Measurements from ENCODE around the gene TMED7. TPM values are rescaled to one million over a fixed set of nuclear protein-coding genes. Genes with fewer than 3 reads are reported as not detected.

Gene TMED7
- total RNA-seq, 1 donor from 2014 or later: 89.9 TPM

- Mint-ChIP-seq H3K9me3 (ENCODE audit: unreplicated experiment) (no peaks in the 10 kb centered on the region), H3K27ac (ENCODE audit: unreplicated experiment) (peak overlapping the region; percentile 68), H3K27me3 (ENCODE audit: unreplicated experiment) (no peaks in the 10 kb centered on the region), H3K4me1 (ENCODE audit: unreplicated experiment) (peaks cover 21% of the 10 kb centered on the region), H3K36me3 (ENCODE audit: low read depth, unreplicated experiment) (peaks cover 9% of the 10 kb centered on the region), H3K4me3 (ENCODE audit: unreplicated experiment) (peak overlapping the region; percentile 27)
- TF ChIP-seq, protein P1, sequence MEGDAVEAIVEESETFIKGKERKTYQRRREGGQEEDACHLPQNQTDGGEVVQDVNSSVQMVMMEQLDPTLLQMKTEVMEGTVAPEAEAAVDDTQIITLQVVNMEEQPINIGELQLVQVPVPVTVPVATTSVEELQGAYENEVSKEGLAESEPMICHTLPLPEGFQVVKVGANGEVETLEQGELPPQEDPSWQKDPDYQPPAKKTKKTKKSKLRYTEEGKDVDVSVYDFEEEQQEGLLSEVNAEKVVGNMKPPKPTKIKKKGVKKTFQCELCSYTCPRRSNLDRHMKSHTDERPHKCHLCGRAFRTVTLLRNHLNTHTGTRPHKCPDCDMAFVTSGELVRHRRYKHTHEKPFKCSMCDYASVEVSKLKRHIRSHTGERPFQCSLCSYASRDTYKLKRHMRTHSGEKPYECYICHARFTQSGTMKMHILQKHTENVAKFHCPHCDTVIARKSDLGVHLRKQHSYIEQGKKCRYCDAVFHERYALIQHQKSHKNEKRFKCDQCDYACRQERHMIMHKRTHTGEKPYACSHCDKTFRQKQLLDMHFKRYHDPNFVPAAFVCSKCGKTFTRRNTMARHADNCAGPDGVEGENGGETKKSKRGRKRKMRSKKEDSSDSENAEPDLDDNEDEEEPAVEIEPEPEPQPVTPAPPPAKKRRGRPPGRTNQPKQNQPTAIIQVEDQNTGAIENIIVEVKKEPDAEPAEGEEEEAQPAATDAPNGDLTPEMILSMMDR (IDR thresholded peaks at IDR 0.05; ENCODE audit: unreplicated experiment): no peak
- no peak for DNase-seq (ENCODE audit: low spot score)
These were observed 4.4 kb downstream of the TMED7 start for GRCh38 chr5:115621365-115621900.

DNA sequence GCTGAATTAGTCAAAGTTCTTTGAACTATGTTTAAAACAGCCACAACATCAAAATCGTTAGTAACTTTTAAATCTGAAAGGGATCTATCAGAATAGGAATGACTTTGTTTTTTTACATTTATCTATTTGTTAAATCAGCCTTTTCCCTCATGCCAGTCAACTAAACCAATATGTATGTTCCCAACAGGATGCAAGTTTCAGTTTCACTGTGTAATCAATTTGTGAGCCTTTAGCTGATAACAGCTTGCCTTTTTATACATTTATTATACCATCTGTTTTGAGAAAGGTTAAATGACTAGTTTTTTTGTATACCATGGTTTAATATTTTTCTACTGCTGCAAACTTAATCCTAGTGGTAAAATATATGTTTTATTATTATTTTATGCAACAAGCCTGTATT, 8.9 kb downstream of the TMED7 start:
- DNase-seq (ENCODE audit: low spot score): no peak
- Mint-ChIP-seq H3K9me3 (ENCODE audit: unreplicated experiment) (no peaks in the 10 kb centered on the region), H3K4me1 (ENCODE audit: unreplicated experiment) (peaks cover 10% of the 10 kb centered on the region), H3K27me3 (ENCODE audit: unreplicated experiment) (no peaks in the 10 kb centered on the region), H3K36me3 (ENCODE audit: low read depth, unreplicated experiment) (peaks cover 12% of the 10 kb centered on the region), H3K4me3 (ENCODE audit: unreplicated experiment) (no peak overlapping the region), H3K27ac (ENCODE audit: unreplicated experiment) (no peak overlapping the region)
- TF ChIP-seq, protein P1 (IDR thresholded peaks at IDR 0.05; ENCODE audit: unreplicated experiment): no peak

- no peak for DNase-seq (ENCODE audit: low spot score)
- H3K27me3 Mint-ChIP-seq (ENCODE audit: unreplicated experiment): no peaks in the 10 kb centered on the region
- no peak overlapping the region for H3K4me3 Mint-ChIP-seq (ENCODE audit: unreplicated experiment)
- peaks cover 12% of the 10 kb centered on the region for H3K36me3 Mint-ChIP-seq (ENCODE audit: low read depth, unreplicated experiment)
- H3K4me1 Mint-ChIP-seq (ENCODE audit: unreplicated experiment): peaks cover 8% of the 10 kb centered on the region
- no peaks in the 10 kb centered on the region for H3K9me3 Mint-ChIP-seq (ENCODE audit: unreplicated experiment)
- no peak overlapping the region for H3K27ac Mint-ChIP-seq (ENCODE audit: unreplicated experiment)
- TF ChIP-seq, protein P1 (IDR thresholded peaks at IDR 0.05; ENCODE audit: unreplicated experiment): no peak
These were observed 9.4 kb downstream of the TMED7 start for GRCh38 chr5:115616472-115616871.

DNA sequence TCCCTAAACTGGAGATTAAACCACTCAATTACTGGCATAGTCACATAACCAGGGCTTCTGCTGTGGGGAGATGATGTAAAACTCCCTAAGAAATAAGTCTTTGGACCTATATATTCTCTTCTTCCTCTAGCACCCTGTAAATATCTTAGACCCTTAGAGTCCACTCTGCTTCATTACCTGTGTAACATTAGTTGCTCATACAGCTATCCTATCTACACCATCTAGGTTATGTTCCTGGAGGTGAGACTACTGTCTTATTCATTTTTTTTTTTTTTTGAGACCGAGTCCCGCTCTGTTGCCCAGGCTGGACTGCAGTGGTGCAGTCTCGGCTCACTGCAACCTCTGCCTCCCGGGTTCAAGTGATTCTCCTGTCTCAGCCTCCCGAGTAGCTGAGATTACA, 14.0 kb downstream of the TMED7 start:
- no peaks in the 10 kb centered on the region for H3K9me3 Mint-ChIP-seq (ENCODE audit: unreplicated experiment)
- H3K4me3 Mint-ChIP-seq (ENCODE audit: unreplicated experiment): no peak overlapping the region
- TF ChIP-seq, protein P1 (IDR thresholded peaks at IDR 0.05; ENCODE audit: unreplicated experiment): no peak
- peaks cover 5% of the 10 kb centered on the region for H3K36me3 Mint-ChIP-seq (ENCODE audit: low read depth, unreplicated experiment)
- H3K4me1 Mint-ChIP-seq (ENCODE audit: unreplicated experiment): no peaks in the 10 kb centered on the region
- H3K27ac Mint-ChIP-seq (ENCODE audit: unreplicated experiment): no peak overlapping the region
- no peak for DNase-seq (ENCODE audit: low spot score)
- H3K27me3 Mint-ChIP-seq (ENCODE audit: unreplicated experiment): no peaks in the 10 kb centered on the region

- Mint-ChIP-seq H3K36me3 (ENCODE audit: low read depth, unreplicated experiment) (no peaks in the 10 kb centered on the region), H3K4me3 (ENCODE audit: unreplicated experiment) (no peak overlapping the region), H3K4me1 (ENCODE audit: unreplicated experiment) (peaks cover 7% of the 10 kb centered on the region), H3K9me3 (ENCODE audit: unreplicated experiment) (no peaks in the 10 kb centered on the region), H3K27ac (ENCODE audit: unreplicated experiment) (no peak overlapping the region), H3K27me3 (ENCODE audit: unreplicated experiment) (no peaks in the 10 kb centered on the region)
- TF ChIP-seq, protein P1 (IDR thresholded peaks at IDR 0.05; ENCODE audit: unreplicated experiment): no peak
- DNase-seq (ENCODE audit: low spot score): no peak
These were observed 17.9 kb downstream of the TMED7 start for GRCh38 chr5:115607935-115608334.
